Keratinocyte (primary cell): Measurements from ENCODE around the gene MTCL1. TPM values are rescaled to one million over a fixed set of nuclear protein-coding genes. Genes with fewer than 3 reads are reported as not detected.

Source experiments
- DNase-seq: peaks from one replicate; pipeline ENCODE4 v3.0.0-alpha.2; 2011; ENCODE audit warnings: low read depth, missing footprints, low spot score
- FAIRE-seq: peaks from 2 replicates; lab custom pipeline; 2011; peaks lifted over from hg19 to GRCh38; lab: Jason Lieb, UNC
- H2AFZ ChIP-seq: 2 replicates; pipeline ENCODE4 v1.6.0; 2012; ENCODE audit warnings: low read length, control low read depth, inconsistent platforms; ENCODE audit not compliant: control insufficient read depth
- H3K27ac ChIP-seq: 2 replicates; pipeline ENCODE4 v1.5.1; 2011; ENCODE audit warnings: low read length; ENCODE audit not compliant: control insufficient read depth, insufficient read depth
- H3K27me3 ChIP-seq: 3 replicates; pipeline ENCODE4 v1.6.0; 2011; ENCODE audit warnings: low read length; ENCODE audit not compliant: control insufficient read depth, insufficient read depth; ENCODE audit errors: extremely low read depth
- H3K36me3 ChIP-seq, 2 experiments: 2 replicates in 1 of 2; 3 replicates in 1 of 2; pipeline ENCODE4 v1.5.1; 2011; ENCODE audit warnings: low read length in 2 of 2, mild to moderate bottlenecking in 1 of 2; ENCODE audit not compliant: control insufficient read depth in 2 of 2, insufficient read depth in 2 of 2; ENCODE audit errors: extremely low read depth in 1 of 2
- H3K4me1 ChIP-seq: 3 replicates; pipeline ENCODE4 v1.5.1; 2011; ENCODE audit warnings: low read length; ENCODE audit not compliant: control insufficient read depth, insufficient read depth; ENCODE audit errors: extremely low read depth
- H3K4me2 ChIP-seq: 3 replicates; pipeline ENCODE4 v1.6.0; 2011; ENCODE audit warnings: low read depth, low read length; ENCODE audit not compliant: control insufficient read depth, insufficient read depth; ENCODE audit errors: extremely low read depth
- H3K4me3 ChIP-seq, 3 experiments: fragments of 200-600 bp in 1 of 3; sonication (generic) in 1 of 3; 2 replicates in 2 of 3; 3 replicates in 1 of 3; pipeline ENCODE4 v1.5.1; 2011 to 2016; ENCODE audit warnings: low read length in 3 of 3, mild to moderate bottlenecking in 3 of 3, control low read depth in 2 of 3, inconsistent platforms in 1 of 3, low read depth in 1 of 3, mixed read lengths in 1 of 3, mixed run types in 1 of 3, moderate library complexity in 1 of 3; ENCODE audit not compliant: control insufficient read depth in 2 of 3, insufficient read depth in 2 of 3; ENCODE audit errors: extremely low read depth in 1 of 3
- H3K79me2 ChIP-seq: 2 replicates; pipeline ENCODE4 v1.6.0; 2012; ENCODE audit warnings: low read length; ENCODE audit not compliant: control insufficient read depth, insufficient read depth
- H3K9ac ChIP-seq: 3 replicates; pipeline ENCODE4 v1.6.0; 2011; ENCODE audit warnings: low read length; ENCODE audit not compliant: control insufficient read depth, insufficient read depth; ENCODE audit errors: extremely low read depth
- H3K9me1 ChIP-seq: 3 replicates; pipeline ENCODE4 v1.6.0; 2011; ENCODE audit warnings: low read length; ENCODE audit not compliant: control insufficient read depth, insufficient read depth; ENCODE audit errors: extremely low read depth
- H3K9me3 ChIP-seq: 2 replicates; pipeline ENCODE4 v1.5.1; 2012; ENCODE audit warnings: low read depth, low read length; ENCODE audit not compliant: control insufficient read depth
- H4K20me1 ChIP-seq: 3 replicates; pipeline ENCODE4 v1.6.0; 2011; ENCODE audit warnings: low read length; ENCODE audit not compliant: control insufficient read depth, insufficient read depth; ENCODE audit errors: extremely low read depth
- CTCF ChIP-seq, 3 experiments: IDR thresholded peaks in 1 of 3; conservative IDR thresholded peaks in 1 of 3; optimal IDR thresholded peaks in 1 of 3; 2 replicates in 2 of 3; 3 replicates in 1 of 3; pipeline versions ENCODE3 to v1.5.1; 2011; ENCODE audit warnings: low read length in 3 of 3, mild to moderate bottlenecking in 3 of 3, moderate library complexity in 2 of 3, control low read depth in 1 of 3, inconsistent platforms in 1 of 3; ENCODE audit not compliant: insufficient read depth in 2 of 3; ENCODE audit errors: extremely low read depth in 1 of 3
- EZH2 ChIP-seq: IDR thresholded peaks from one replicate; pipeline ENCODE4 v1.6.1; 2012; ENCODE audit warnings: inconsistent platforms, mild to moderate bottlenecking, low read length, moderate library complexity
- dilution Hi-C: fragments of 300-500 bp; cut with MboI; formaldehyde crosslinking; loops from one replicate; pipeline ENCODE4 v1.7.0; 2020; ENCODE audit warnings: low sequenced_read_pairs; ENCODE audit not compliant: extremely low pct_ligation_motif_present
- polyA plus RNA-seq, 5 experiments: library from polyadenylated mRNA; depleted of rRNA in 3 of 5; stranded (reverse) in 3 of 5; stranded (forward) in 1 of 5; unstranded in 1 of 5; fragments of >200 nt; gene quantifications; 1 replicate in 1 of 5; 2 replicates in 3 of 5; 3 replicates in 1 of 5; pipeline versions ENCODE4 v1.2.1 to v1.2.3, GENCODE V29; 2011 to 2012; ENCODE audit warnings: missing spikeins in 2 of 5, low read depth in 1 of 5, low replicate concordance in 1 of 5

The MTCL1 gene
- polyA plus RNA-seq, 1 donor (not counting 4 experiments of a cell fraction or from before 2014, with no cell fraction given): 15.4 TPM

DNA sequence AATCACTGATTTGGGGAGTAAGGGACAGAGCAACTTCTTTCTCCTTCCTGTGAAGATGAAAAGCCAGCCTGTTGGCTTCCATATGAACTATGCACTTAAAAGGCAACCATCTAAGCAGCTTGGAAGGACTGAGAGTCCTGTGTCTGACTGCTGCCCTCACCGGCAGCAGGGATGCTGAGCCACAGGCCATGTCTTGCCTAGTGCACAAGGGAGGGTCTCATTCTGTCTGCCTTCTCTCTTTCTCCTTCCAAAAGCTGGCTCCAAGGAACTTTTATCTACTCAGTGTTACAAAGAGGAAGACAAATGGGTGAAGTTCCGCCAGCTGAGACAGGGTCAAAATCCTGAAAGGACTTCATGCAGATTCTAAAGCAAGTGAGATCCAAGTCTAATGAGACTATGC is 146.3 kb downstream of the MTCL1 start:
- Histone ChIP-seq H3K27me3 (no peaks in the 10 kb centered on the region), H3K4me2 (no peak overlapping the region), H2AFZ (no peak overlapping the region), H3K79me2 (no peaks in the 10 kb centered on the region), H3K27ac (no peak overlapping the region), H3K4me3 (no peak overlapping the region), H3K9ac (no peak overlapping the region), H3K9me1 (no peaks in the 10 kb centered on the region), H3K9me3 (no peaks in the 10 kb centered on the region), H4K20me1 (no peaks in the 10 kb centered on the region), H3K4me1 (peaks cover 7% of the 10 kb centered on the region), H3K36me3 (no peaks in the 10 kb centered on the region)
- dilution Hi-C loops: no loop called here
- DNase-seq (no peak), FAIRE-seq (no peak)
- TF ChIP-seq EZH2 (no peak), CTCF (optimal IDR thresholded peaks at IDR 0.05 in 1 of 3, IDR thresholded peaks at IDR 0.05 in 1 of 3, conservative IDR thresholded peaks at IDR 0.05 in 1 of 3; ENCODE audit: extremely low read depth in 1 of 3, insufficient read depth in 2 of 3, low read length in 3 of 3) (no peak)

DNA sequence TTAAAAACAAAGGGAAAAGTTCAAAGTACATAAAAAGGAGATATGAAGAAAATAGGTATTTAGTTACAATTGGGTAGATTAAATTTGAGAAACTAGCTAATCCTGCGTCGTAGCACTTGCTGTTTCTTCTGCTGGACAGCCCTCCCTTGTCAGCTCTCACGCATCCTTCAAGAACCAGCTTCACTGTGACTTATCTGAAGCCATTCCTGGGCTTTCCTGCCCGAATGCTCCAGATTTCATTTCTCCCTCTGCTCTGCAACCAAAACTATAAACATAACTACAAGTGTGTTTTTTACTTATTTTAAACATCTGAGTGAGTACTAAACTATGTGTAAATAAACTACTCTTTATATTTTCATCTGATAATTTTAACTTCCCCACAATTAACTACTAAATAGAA is 149.2 kb downstream of the MTCL1 start:
- no peak overlapping the region for H3K27ac ChIP-seq
- dilution Hi-C loops: no loop called here
- H3K79me2 ChIP-seq: no peaks in the 10 kb centered on the region
- FAIRE-seq (no peak), DNase-seq (no peak)
- H3K9me1 ChIP-seq: no peaks in the 10 kb centered on the region
- TF ChIP-seq CTCF (optimal IDR thresholded peaks at IDR 0.05 in 1 of 3, IDR thresholded peaks at IDR 0.05 in 1 of 3, conservative IDR thresholded peaks at IDR 0.05 in 1 of 3; ENCODE audit: extremely low read depth in 1 of 3, insufficient read depth in 2 of 3, low read length in 3 of 3): no peak
- TF ChIP-seq EZH2: no peak
- peaks cover 18% of the 10 kb centered on the region for H3K4me1 ChIP-seq
- no peak overlapping the region for H3K4me2 ChIP-seq
- H3K9ac ChIP-seq: no peak overlapping the region
- no peaks in the 10 kb centered on the region for H4K20me1 ChIP-seq
- no peak overlapping the region for H2AFZ ChIP-seq
- H3K36me3 ChIP-seq: no peaks in the 10 kb centered on the region
- no peak overlapping the region for H3K4me3 ChIP-seq
- H3K9me3 ChIP-seq: no peaks in the 10 kb centered on the region
- no peaks in the 10 kb centered on the region for H3K27me3 ChIP-seq
